ENCODE measurements around the gene MYO10.

Gene MYO10

DNA sequence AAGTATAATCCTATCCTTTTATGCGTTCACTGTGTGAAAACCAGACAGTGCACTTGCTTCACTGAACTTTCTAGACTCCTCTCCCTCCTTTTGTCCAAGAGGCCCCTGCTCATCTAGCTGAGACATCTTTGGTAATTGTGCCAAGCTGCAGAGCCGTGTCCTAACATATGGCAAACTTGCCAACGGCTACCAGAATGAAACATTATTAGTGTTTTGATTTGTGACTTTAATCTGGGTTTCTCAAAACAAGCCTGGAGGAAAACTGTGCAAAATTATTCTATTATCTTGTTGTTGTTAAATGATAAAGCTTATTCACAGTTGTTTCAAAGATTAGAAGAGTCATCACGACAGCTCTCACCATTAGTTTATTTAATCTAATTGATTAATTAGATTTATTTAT, 240.3 kb downstream of the MYO10 start:
- no peak for DNase-seq

DNA sequence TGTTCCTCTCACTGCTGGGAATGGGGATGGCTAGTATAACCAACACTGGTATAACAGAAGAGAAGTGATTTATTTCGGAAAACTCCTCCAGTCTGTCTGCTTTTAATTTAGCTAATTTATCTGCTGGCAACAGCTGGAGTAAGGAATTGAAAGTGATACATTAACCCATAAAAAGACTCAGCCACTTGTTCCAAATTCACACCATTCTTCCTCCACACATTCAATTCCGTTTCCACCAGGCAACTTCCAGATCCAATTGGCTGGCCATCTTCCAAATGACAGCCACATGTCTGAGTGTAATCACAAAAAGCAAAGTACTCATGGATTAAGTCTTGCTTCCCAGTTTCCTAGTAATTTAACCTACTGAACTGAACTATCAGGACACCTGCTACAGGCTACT, 242.2 kb downstream of the MYO10 start:
- DNase-seq, result no peak

DNA sequence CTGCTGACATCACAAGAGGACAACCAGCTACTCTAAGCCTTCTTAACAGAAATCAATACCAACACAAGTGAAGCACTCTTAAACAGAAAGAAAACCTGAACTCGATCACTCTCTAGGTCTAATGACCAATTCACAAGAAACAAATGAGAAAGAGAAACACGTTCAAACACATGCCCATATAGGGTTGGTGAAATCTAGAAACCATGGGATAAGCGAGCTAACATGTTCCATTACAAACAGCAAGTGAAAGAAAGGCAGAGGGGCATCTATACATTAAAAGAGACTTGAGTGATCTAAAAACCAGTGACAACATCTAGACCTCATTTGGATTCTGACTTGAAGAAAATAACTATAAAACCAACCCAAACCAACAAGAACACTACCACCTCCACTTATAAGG, 244.4 kb downstream of the MYO10 start:
- DNase-seq, result no peak

DNA sequence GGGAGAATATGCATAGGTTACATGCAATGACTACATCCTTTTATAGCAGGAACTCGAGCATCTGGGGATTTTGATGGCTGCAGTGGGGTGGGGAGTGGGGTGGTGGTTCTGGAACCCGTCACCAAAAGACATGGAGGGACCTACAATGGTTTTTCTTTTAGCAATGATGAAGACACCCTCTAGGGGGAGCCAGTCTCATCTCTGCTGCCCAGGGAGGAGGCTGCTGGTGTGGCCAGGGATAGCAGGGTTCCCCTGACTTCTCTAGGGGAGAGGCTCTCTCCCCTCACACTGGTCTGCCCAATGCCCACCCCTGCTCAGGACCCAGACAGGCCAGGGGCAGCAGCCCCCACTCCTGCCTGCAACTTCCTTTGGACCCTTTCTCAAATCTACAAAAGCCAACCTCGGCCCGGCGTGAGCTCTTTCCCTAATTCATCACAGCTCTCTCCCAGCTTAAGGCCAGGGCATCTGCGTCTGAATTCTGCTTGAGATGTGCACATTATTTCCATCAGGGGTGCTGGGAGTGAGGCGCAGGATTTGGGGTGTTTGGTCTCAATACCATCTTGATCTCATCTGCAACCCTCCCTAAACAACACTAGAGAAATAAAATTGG, 245.7 kb downstream of the MYO10 start:
- DNase-seq, result no peak

DNA sequence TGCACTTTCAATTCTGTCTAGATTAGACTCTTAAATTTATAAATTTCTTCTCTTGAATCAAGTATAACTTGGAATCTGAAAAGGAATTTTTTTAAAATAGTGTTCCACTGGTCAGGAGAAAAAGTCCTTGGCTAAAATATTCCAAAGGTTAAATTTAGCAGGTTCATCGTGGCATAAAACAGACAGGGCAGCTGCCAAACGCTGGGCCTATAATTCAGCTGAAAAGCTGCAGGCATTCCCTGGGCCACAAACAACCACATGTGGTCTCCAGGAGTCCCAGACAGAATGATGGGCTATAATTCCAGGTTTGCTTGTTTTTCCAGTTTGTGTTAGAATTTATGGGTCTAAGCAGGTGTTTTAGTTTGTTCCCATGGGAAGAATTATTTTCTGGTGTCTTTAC, 248.2 kb downstream of the MYO10 start:
- DNase-seq, result no peak

DNA sequence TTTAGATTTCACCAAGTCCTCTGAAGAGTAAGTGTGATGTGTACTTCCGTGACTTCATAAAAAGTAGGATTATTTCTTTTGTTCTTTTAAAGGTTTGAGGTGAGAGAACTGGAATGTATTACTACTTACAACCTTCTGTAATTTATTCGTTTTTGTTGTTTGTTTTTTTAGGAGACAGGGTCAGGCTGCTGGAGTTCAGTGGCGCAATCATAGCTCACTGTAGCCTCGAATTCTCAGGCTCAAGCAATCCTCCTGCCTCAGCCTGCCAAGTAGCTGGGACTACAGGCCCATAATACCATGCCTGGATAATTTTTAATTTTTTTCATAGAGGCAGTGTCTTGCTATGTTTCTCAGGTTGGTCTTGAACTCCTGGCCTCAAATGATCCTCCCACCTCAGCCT, 251.0 kb downstream of the MYO10 start:
- no peak for DNase-seq

DNA sequence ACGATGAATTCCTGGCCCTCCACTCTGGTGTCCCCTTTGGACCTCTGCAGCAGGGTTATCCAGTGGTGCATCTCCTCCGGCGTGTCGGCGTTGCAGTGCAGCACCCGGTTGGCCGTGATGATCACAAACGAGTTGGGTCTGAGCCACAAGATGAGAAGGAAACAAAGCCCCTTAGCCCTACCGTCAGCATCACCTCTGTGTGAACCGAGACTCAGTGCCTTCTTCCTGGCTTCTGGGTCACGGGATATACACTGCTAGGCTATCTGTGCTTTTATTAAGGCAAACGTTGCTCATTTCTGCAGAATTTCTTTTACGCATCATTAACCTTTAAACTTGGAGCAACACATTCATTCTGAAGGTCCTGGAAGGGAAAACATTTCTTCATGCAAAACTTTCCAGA, 254.2 kb downstream of the MYO10 start:
- DNase-seq, result no peak

DNA sequence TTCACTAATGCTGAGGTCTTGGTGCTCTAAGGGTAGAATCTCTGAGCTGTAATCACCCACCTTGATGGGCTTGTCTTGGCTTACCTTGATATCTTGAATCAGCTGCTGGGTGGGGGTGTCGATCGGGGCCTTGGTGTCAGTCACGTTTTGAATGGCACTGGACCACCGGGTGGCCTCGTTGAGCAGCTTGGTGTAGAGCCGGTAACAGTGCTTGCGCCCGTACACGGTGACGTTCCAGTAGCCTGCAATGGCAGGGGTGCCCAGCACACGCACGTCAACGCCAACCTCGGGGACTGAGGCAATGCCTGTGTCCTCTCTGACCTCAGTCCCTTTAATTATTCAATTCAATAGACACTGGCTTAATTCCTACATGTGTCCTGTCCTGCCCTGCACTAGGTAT, 256.2 kb downstream of the MYO10 start:
- no peak for DNase-seq

DNA sequence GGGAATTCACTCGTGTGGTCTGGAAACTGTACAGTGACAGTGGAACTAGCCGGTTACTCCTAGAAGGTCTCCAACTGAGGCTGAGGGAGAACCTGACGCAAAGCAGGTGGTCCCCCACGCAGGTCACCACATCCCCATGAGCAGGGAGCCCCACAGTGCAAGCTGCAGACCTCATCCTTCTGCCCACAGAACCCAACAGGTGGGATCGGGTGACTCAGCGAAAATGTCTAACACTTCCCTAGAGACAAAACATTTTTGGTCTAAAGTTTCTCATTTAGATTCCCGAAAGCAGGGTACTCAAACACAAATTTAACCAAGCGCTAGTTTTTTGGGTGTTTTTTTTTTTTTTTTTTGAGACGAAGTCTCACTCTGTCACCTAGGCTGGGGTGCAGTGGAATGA, 256.9 kb downstream of the MYO10 start:
- DNase-seq, result no peak

DNA sequence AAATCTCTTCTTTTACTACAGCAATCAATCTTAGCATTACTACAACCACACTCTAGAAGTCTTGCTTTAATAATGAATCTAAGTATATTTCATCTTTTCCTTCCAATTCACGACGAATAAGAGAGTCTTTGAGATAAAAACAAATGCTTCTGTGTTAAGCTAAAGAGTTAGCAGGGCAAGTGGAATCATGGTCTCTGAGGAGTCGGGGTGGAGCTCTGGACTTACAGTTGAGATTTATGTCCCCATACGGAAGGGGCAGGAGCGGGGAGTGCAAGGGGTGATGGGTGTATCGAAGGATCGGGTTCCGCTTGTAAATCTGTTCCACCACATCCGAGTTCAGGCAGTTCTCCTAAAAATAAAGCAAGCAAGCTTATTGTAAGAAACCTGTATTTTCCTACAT, 260.3 kb downstream of the MYO10 start:
- no peak for DNase-seq

DNA sequence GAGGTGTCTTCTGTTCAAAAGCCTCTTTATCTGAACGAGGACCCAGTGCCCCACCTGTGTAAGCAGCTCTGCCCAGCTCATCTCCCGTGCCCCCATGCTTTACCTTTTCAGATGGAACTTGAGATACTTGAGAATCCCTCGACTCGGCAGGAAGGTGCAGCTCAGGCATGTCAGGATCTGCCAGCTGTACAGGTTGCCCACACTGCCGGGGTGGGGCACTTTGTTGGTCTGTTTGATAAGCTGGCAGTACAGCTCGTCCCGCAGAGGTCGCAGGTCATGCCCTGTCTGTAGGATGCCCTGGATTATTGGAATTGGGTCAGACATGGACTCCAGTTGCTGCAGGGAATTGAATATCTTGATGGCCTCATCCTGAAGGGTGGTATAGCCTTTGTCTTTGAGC, 261.3 kb downstream of the MYO10 start:
- DNase-seq, result no peak

DNA sequence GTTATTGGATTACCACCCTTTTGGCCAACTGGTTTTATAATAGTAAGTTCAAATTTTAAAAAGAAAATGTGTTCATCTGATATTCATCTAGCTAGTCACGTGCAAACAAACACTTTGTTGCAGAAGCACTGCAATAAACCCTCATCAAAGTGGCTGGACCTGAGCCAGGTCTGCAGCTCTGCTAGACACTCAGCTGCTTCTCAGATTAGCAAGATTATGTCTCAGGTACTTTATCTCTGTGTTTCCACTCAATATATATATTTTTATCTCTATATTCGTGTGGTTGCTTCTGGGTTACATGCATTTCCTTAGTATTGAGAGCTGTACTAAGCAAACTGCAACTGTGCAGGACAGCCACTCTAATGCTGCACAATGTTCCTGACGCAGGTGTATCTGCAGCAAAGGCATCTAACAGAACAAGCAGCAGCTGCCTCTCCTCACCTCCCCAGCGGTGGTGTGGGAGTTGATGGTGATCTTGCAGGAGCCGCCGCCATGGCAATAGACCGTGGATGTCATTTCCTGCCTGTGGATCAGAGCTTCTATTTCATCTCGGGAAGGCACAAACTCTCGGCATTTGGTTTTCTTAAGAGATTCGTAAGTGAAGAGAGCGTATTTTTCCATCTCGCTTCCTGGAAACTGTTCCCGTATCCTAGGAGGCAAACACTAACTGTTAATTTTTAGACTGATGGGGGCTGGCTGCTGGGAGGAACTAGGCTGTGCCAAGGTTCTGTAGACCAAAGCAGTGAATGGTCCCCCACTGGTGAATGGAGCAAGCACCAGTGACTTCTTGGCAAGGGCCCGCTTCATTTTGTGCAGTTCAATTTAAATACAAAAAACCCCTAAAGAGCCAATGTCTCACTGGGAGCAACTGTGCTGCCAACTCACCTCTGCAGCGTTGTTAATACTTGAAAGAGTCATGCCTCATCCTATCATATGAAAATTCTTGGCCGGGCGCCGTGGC, 262.6 kb downstream of the MYO10 start:
- no peak for DNase-seq

DNA sequence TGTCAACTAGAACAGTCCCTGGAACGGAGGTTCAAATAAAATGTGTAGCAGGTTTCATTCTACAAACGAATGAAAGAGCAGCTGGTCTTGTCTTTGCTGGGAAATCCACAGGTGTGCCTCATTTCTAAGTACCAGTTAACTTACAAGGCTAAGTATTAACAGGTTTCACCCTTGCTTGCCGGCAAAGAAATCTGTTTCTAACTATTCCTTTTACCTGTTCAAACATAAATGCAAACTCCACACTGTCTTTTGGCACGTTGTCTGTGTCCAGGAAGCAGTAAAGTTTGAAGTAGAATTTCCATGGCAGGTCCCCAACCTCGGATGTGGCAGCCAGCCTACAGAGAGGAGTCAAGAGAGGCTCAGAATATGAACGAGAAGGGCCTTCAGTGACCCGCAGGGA, 264.9 kb downstream of the MYO10 start:
- DNase-seq, result no peak

DNA sequence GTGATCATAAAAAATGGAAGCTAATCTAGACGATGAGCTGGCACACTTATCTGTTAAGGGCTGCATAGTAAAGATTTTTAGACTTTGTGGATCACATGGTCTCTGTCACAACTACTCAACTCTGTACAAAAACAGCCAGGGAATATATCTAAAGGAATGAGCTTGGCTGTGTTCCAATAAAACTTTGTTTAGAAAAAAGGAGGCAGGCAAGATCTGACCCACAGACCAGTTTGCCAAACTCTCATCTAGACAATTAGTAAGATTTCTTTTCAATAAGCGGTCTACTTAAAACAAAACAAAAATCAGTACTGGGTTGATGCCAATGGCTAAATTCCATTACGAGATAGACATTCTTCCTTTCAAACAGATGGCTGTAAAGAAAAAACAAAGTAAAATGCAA, 266.3 kb downstream of the MYO10 start:
- no peak for DNase-seq

DNA sequence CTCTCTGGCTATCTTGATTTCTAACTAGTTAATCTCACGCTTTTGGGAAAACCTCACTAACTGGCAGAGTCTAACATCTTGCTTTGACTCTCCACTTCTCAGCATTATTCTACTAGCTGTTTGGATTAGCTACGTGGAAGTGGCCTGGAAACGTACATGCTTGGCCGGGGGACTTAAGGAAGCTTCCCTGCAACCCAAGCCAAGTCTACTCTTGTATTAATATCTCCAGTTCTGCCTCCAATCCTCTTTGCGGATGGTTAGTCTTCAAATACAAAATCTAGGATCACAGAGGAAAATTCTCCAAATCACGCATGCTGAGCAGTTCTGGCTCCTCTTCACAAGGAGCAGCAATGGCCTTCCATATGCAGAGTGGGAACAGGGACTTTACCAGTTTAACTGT, 267.5 kb downstream of the MYO10 start:
- no peak for DNase-seq

DNA sequence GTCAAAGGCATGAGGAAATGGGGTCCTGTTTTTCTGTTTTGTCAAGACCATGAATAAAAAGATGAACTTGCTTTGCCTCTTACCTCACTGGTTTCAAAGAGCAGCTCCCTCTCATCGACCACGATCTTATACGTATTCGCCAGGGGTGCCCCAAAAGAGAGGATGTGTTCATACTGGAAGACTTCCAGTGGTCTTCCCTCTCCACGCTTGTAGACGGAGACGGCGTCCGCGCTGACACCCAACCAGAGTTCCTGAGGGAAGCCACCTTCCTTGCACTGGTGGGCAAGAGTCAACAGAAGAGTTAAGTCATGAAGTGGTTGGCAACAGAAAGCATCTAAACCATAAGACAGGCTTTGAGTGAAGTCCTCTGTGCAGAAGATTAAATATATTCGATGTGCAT, 267.9 kb downstream of the MYO10 start:
- no peak for DNase-seq

DNA sequence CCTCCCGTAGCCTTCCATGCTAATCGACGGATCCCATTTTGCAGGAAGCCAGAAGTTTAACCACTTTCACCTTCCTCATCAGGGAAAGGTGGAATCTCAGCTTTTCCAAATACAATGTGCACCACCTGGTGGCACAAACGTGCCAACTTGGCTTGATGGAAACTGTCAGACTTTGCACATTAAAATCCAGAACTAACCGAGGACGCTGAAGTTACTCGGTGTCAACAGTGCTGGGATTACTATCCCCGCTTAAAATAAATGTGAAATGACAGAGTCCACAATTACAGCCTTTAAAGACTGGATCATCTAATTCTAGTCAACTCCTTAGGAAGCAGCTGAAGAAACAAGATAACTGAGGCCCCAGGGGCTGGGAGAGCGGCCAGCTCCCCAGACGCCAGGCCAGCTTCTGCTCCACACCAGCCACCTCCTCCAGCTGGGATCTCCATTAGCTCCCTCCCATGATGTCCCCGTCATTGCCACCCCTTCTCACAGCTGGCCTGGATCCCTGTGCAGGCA, 269.1 kb downstream of the MYO10 start:
- peak in 1 of 2 experiments; percentile 55 for DNase-seq

DNA sequence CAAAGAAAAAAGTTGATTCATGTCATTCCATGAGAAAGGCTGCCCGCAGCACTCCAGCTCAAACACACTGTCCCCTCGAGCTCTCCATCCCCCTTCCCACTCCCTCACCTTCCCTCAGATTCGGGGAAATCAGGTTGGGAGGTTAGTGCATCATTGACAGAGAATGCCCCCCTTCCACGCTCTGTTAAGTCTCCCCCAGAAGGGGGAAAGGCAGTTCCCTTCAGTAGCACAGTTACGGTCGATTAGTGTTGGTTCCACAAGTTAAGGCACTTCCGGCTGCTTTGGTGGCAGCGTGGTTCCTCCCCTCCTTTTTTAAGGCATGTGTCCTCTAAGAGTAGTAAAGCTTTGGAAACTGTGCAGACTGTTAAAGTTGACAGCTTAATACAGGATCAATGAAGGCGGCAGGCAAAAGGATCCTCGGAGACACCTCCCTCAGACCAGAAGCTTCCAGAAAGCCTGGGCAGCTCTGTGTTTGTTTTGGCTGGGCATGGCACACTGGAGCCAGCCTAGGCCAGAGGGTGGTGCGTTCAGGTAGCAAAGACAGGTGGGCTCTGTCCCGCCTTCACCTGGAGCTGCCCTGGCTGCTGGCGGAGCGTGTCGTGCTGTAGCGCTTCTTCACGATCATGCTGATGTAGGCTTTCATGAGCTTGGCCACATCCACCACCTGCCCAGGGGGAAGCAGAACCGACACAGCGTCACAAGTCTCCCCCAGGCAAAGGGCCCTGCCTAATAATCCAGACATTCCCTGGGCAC, 269.8 kb downstream of the MYO10 start:
- peak in 1 of 2 experiments; percentile 55 for DNase-seq

DNA sequence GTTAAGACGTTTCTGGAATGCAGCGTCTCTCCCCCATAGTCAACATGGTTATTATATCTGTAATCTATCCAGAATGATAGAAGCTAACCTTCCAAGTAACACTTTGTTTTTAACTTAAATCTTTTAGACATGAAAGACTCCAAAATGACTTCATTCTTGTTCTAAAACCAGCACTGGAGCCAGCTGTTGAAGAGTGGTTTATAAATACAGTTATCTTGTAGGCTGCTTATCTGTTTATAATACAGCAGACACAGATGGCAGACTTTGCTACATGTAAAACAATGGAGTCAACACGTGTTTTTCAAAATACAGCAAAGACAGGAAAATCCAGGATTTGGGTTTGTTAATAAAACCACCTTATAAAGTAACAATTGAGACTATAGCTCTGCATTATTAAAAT, 270.5 kb downstream of the MYO10 start:
- no peak for DNase-seq

DNA sequence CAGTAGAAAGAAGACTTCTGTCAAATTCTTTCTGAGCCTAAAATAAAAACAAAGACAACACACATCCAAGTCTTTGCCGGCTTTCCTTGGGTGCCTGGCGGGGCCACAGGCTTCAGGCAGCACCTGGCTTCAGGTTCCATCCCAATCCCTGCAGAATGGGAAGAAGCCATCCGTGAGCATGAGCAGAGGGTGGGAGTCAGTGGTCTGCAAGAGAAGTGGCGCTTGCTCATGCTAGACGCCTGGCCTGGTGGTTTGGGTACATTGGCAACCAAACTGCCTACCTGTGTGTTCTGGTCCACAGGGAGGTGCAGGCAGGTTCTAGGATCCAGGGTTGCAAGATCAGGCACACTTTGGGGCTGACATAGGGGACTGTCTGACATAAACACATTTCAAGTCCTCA, 271.7 kb downstream of the MYO10 start:
- no peak for DNase-seq

DNA sequence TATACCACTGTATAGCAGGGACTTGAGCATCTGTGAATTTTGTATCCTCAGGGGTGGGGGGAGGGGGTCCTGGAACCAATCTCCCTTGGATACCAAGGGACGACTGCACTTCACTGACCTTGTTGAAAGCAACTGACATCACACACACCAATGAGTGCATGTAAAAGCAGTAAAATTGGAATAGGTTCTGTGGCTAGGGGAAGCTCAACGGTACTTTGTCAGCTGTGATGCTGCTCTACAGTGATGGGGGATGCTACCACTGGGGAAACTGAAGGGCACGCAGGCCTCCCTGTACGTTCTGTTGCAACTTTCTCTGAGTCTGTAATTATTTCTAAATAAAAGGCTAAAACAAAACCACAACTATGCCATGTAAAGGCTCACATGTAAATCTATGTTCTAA, 272.2 kb downstream of the MYO10 start:
- no peak for DNase-seq

DNA sequence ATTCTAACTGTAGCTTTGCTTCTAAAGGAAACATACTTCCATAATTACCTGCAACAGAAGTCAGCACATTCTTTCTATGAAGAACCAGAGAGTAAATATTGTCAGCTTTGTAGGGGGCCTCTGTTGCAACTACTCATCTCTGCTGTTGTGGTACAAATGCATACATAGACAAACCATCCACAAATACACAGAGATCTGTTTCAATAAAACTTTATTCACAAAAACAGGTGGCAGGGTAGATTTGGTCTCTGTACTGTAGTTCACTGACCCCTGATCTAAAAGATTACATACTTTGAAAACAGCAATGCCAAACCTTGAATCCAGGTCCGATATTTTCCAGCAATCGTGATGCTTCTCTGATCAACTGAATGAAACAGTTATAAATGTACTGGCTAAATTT, 274.4 kb downstream of the MYO10 start:
- no peak for DNase-seq

DNA sequence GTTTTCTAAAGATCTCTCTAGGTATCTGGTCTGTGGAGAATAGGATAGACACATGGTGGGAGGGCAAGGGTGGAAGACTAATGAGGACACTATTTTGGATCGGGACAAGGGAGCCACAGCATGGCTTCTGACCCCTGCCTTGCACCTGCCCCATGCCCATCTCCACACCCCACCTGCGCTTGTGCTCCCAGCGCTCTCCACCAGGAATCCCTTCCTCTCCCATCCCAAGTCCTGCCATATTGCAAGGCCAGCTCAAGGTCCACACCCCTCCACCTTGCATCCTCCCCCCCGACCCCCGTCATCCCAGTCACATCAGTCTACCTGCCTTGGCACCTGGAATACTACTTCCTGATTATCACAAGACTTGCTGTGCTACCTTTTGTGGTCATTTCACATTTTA, 275.1 kb downstream of the MYO10 start:
- DNase-seq, result no peak

DNA sequence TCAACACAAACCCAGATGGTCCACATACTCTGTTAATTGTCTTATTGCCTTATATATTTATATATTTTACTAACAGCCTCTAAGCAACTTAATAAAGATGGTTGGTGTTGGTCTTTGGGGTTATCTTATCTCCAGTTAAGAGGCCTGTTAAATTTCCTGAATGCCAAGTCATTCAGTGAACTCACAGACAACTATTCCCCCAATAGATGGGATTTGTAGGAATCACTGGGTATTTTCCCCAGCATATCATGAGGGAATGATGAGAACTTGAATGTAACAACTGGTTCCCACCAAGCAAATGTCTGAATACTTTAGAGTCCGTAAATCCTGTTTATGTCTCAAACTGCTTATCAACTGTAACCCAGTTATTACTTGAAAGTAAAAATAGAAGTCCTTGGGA, 276.6 kb downstream of the MYO10 start:
- no peak for DNase-seq
